ENCODE data around the gene PEMT.
A peak's percentile ranks its signal among the peaks of the same experiment; 100 is the strongest.
"Not testable (repeated sequence)": the region's sequence is repeated elsewhere in the genome, so short reads cannot be mapped to it uniquely, and the experiment has no call there.

The PEMT gene

DNA sequence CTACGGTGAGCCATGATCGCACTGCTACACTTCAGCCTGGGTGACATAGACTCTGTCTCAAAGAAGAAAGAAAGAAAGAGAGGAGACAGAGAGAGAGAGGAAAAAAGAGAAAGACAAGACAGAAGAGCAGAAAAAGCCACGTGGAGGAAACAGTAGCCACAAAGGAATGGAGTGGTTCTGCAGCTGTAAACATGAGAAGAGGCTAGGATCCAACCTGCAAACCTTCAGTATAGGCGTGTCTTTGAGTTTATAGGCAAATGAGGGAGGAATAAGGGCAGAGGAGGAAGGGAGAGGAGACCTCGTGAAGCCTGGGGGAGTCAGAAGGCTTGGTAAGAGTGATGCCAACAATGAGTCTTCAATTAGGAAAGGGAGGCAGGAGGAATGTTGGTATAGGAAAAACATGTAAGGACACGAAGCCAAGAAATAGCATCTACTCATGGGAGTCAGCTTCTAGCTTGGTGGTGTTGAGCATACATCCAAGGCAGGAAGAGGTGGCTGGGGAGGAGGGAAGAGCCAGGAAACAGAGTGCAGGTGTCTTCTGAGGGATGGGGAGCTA is 110.8 kb downstream of the PEMT start:
- DNase-seq = no peak

DNA sequence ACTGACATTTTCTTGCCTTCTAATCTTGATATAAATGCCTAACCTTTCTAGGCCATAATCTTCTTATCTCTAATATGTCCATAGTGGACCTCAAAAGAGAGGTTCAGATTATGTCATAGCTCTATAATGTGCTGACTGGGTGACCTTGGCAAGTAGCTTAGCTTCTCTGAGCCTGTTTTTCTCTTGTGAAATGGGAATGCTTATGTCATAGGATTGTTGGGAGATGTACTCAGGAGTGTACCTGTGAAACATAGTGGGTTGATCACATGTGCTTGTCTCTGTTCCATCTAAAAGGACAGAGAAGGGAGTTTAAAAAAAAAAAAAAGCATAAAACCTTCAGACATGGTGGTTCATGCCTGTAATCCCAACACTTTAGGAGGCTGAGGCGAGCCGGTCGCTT is 112.3 kb downstream of the PEMT start:
- no peak for DNase-seq

- peak; percentile 92 for DNase-seq
Observed at GRCh38 chr17:17476865-17477467, 114.5 kb downstream of the PEMT start, which contains the start of gene MED9. MED9 (plus strand) TSS chr17:17477000; CDS start chr17:17477042, 42 bp downstream.

- DNase-seq = no peak
Observed at GRCh38 chr17:17474341-17474740, 117.2 kb downstream of the PEMT start.

- no peak for DNase-seq
Observed at GRCh38 chr17:17472333-17472920, 119.1 kb downstream of the PEMT start.

GRCh38 chr17:17469996-17470395 is 121.5 kb downstream of the PEMT start:
- DNase-seq = no peak

DNA sequence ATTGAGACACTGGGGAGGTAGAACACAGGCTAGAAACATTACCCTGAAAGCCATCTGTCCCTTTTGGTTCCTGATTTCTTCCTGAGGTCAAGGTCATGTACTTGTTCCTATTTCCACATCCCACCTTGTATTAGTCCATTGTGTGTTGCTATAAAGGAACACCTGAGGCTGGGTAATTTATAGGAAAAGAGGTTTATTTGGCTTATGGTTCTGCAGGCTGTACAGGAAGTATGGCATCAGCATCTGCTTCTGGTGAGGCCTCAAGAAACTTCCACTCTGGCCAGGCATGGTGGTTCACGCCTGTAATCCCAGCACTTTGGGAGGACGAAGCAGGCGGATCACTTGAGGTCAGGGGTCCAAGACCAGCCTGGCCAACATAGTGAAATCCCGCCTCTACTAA is 122.2 kb downstream of the PEMT start:
- DNase-seq = no peak

DNA sequence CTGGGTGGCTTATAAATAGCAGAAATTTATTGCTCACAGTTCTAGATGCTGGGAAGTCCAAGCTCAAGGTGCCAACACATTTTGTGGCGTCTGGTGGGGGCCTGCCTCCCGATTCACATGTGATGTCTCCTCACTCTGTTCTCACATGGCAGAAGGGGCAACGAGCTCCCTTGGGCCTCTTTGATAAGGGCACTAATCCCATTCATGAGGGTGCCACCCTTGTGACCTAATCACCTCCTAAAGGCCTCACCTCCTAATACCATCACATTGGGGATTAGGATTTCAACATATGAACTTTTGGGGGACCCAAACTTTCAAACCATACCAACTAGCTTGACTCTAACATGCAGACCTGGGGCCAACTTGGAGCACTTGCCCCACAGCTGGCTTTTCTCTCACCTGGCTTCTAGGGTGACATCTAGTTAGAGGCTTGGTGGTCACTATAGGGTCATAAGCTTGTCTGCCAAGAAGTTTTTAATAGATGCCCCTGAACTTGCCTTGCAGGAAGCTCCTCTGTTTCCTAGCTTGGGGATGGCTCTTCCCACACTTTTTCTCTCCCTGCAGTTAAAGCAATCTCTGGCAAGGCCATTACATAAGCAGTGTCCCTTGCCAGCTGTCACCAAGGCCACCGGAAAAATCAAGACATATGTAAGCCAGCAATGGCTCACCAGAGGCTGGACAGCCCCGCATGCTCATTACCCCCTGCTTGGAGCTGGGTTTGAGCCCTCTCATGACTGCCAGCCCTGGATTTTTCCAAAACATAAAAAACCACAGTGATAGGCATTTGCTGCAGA is 123.1 kb downstream of the PEMT start:
- DNase-seq = no peak

DNA sequence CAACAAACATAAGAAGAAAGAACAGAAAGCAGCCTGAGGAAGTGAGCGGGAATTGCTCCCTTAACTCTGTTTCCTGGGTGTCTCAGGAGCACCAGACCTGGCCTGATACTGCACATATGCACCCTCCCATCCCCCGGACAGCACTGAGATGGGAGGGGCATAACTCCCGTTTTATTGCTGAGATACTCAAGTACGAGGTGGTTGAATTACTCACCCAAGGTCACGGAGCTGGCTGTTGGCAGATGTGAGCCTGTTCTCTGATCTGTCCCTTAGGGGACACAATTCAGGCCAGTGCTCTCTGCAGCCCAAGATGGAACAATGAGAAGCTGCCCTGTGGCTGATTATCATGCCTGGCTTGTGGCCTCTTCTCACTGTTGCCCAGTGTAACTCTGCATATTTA is 123.8 kb downstream of the PEMT start:
- no peak for DNase-seq

GRCh38 chr17:17467016-17467415 is 124.5 kb downstream of the PEMT start:
- no peak for DNase-seq

DNA sequence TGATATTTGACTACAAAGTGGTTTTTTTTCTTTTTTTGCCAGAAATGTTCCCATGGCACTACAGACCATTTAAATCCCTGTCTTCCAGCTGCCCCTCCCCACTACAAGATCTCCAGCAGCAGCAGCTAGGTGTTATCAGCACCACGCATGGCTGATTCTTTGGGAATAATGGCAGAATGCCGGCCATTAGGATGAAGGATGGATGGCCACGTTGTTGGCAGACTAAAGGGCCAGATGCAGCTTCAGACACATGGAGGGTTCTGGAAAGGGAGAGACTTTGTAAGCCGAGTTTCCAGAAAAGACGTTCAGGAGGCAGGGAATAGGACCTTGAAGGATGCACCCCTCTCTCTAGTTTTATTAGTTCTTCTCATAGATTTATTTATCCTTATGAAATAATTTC is 125.0 kb downstream of the PEMT start:
- DNase-seq = no peak

DNA sequence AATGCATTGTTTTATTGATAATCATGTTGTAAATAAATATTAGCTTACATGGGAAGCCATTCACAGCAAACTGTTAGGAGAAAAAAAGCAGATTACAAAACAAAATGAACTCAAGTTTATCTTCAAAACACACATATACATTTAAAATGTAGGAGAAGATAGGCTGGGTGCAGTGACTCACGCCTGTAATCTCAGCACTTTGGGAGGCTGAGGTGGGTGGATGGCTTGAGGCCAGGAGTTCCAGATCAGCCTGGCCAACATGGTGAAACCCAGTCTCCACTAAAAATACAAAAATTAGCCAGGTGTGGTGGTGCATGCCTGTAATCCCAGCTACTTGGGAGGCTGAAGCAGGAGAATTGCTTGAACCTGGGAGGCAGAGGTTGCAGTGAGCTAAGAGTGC is 125.6 kb downstream of the PEMT start:
- not testable (repeated sequence) for DNase-seq

DNA sequence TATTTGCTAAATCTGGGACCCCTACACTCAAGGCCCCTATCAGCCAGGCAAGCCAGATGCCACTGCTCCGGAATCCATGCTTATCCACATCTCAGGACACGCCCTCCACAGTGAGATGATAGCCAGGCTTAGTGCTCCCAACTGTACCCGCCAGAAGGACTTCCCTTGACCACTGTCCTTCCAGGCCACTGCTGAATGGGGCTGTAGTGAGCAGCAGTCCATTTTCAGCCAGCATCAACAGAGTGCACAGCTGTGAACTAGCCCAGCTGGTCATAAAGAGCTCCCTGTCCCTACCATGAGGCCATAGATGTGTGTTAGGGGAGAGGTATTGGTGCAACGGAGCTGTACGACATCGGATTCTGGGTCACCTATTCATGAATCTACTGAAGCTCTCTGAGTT is 127.7 kb downstream of the PEMT start:
- no peak for DNase-seq

DNA sequence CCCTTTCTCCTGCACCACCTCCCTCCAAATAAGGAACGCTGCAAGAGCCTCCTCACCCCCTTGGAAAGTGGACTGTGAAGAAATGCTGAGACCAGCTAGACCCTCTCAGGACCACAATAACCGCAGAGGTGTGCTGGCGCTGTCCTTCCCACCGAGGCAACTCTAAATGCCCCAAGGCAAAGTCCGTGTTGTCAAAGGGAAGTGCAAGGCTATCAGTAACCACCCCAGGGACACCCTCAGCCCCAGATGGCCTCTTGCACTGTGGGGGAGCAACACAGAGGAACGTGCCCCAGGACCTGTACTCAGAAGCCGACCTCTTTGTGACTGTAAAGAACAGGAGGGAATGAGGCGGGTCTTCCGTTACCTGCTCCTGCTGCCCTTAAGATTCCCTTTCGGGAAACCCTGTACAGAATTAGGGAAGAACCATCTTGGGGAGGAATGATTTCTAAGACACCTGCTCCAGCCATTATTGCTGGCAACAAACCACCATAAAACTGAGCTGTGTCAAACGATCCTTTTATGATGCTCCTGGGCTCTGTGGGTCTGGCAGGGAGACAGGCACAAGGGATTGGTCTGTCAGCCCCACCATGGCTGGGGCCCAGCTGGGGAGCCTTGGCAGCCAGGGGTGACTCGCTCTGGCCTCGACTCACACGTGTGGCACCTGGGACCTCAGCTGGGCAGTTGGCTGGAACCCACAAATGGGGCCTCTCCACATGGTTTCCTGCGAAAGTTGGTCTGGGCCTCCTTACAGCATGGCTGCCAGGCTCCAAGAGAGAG is 129.3 kb downstream of the PEMT start:
- no peak for DNase-seq

DNA sequence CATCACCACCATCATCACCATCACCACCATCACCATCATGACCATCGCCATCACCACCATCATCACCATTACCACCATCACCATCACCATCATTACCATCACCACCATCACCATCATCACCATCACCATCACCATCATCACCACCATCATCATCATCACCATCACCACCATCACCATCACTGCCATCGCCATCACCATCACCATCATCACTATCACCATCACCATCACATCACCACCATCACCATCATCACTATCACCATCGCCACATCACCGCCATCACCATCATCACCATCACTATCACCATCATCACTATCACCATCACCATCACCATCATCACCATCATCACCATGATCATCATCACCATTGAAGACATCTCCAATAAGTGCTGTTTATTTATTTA is 131.5 kb downstream of the PEMT start:
- no peak for DNase-seq

DNA sequence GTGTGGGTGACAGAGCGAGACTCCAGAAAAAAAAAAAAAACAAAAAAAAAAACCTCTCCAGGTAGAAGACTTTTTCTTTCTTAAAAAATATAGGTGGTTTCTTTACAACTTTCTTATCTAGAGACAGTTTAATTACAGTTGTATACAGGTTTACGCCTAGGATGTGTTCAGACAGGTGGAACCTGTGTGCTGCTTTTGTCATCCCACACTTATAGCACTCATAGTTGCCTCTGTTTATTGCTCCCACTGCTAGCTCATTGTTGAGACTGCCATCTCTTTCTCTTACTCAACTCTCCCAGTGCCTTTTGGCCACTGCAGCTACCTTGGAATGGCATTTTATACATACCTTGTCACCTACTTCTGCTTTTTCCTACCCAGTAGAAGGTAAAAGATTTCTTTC is 133.8 kb downstream of the PEMT start:
- no peak for DNase-seq

GRCh38 chr17:17456251-17456650 is 135.3 kb downstream of the PEMT start:
- DNase-seq = no peak
